NCI-H2081 treated with DMSO at 0.1 percent for 48 hours (cell line): ENCODE measurements around the gene FBXO24.

Experiments used
- DNase-seq: peaks from one replicate; lab custom pipeline; 2025; lab: John Stamatoyannopoulos, UW

FBXO24 gene

GRCh38 chr7:100590077-100590737, 4.1 kb downstream of the FBXO24 start:
- no peak for DNase-seq

- no peak for DNase-seq
Observed at GRCh38 chr7:100591596-100591995, 5.5 kb downstream of the FBXO24 start.

GRCh38 chr7:100595188-100595587, 9.1 kb downstream of the FBXO24 start:
- no peak for DNase-seq

DNA sequence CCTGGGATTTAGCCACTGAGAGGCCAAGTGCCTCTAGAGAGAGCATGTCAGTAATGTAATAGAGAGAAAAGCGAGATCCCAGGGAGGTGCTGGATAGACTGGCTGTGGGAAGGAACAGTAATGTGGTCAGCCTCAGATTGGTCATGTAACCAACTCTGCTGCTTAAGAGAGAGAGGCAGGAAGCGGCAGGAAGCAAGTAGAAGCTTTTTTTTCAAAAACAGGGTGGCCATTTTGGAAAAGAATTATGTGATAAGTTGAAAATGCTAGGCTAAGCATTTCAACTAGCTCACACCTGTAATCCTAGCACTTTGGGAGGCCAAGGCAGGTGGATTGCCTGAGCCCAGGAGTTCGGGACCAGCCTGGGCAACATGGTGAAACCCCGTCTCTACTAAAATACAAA, 12.3 kb downstream of the FBXO24 start:
- no peak for DNase-seq

DNA sequence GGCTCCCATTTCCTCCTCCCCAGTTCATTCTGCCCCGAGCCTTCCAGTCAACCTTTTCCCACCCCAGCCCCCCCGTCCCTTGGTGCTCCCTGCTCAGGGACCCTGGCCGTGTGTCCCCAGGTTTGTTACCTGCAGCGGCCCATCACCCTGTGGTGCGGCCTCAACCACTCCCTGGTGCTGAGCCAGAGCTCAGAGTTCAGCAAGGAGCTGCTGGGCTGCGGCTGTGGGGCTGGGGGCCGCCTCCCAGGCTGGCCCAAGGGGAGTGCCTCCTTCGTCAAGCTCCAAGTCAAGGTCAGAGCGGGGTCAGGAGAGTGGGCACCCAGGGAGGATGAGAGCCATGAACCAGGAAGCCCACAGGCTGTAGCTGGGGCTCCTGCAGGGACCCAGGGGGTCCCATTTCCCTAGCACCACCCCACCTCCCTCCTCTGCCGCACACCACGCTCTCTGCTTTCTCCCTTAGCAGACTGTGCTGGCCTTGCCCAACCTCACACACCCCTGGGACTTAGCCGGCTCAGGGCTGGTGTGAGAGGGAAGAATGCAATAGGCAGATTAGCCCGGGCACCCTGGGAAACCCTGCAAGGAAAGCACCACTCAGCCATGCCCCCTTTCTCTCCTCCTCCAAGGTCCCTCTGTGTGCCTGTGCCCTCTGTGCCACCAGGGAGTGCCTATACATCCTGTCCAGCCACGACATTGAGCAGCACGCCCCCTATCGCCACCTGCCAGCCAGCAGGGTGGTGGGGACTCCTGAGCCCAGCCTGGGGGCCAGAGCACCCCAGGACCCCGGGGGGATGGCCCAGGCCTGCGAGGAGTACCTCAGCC, 14.0 kb downstream of the FBXO24 start:
- DNase-seq, result no peak

GRCh38 chr7:100600730-100601038, 14.6 kb downstream of the FBXO24 start:
- no peak for DNase-seq

DNA sequence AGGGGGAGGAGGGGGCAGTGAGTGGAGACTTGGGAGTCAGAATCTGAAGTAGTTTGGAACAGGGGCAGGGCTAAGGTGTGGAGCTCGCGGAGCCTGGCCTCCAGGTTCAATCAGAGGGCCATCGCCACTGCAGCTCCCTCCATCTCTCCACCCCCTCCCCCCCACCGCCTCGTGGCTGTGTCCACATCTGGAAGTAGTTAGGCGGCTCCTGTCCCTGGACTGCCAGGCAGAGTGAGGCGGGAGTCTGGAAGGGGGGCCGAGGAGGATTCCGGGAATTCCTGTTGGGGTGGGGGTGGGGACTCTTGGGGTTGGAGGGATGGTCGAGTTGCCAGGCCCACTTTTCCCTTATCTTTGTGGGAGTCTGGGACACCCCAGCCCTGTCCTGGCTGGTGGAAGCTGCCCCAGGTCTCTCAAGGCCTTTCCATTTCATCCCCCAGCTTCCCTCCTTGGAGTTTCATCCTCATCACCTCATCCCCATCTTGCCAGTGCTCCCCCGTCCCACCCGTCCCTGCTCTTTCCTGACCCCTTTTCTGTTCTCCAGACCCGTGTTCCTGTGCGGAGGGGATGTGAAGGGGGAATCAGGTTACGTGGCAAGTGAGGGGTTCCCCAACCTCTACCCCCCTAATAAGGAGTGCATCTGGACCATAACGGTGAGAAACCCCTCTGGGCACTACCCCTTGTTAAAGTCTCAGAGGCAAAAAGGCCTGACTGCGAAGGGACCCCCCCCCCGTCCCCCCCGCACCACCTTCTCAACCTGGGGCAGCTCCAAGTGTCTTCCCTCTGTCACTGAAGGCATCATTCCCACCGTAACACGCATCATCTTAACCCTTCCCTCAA, 17.0 kb downstream of the FBXO24 start:
- DNase-seq, result no peak

DNA sequence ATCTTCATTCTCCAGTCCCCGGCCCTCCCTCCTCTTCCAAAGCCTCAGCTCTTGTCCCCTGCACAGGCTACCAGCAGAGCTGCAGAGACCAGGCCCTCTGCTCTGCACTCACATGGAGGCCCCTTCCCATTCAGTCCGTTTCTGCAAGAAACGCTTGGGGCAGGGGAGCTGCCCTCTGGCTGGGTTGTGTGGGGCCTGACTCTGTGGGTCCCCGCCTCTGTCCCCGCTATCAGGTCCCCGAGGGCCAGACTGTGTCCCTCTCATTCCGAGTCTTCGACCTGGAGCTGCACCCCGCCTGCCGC, 17.5 kb downstream of the FBXO24 start:
- no peak for DNase-seq

- peak; percentile 3 for DNase-seq
Observed at GRCh38 chr7:100604028-100604975, 18.2 kb downstream of the FBXO24 start.

GRCh38 chr7:100604976-100605911, 19.1 kb downstream of the FBXO24 start:
- no peak for DNase-seq

DNA sequence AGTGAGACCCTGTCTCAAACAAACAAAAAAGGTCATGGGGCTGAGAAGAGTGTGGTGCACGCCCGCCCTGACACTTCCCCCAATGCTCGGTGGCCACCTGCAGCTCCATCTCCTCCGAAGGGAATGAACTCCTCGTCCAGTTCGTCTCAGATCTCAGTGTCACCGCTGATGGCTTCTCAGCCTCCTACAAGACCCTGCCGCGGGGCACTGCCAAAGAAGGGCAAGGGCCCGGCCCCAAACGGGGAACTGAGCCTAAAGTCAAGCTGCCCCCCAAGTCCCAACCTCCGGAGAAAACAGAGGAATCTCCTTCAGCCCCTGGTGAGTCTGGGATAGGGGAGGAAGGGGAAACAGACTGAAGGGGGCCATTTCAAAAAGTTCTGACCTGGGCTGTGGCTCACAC, 20.2 kb downstream of the FBXO24 start:
- no peak for DNase-seq

DNA sequence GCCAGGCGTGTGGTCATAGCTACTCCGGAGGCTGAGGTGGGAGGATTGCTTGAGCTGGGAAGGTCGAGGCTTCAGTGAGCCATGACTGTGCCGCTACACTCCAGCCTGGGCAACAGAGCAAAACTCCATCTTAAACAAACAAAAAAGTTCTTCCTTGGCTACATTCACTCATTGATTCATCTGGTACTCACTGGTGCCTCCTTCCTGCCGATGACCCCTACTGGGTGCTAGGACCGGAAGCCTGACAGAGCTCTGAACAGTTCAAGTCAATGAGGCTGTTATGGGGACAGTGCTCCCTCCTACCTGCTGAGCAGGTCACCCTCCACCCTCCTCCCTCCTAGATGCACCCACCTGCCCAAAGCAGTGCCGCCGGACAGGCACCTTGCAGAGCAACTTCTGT, 21.0 kb downstream of the FBXO24 start:
- no peak for DNase-seq

- no peak for DNase-seq
Observed at GRCh38 chr7:100609958-100610357, 23.8 kb downstream of the FBXO24 start.

DNA sequence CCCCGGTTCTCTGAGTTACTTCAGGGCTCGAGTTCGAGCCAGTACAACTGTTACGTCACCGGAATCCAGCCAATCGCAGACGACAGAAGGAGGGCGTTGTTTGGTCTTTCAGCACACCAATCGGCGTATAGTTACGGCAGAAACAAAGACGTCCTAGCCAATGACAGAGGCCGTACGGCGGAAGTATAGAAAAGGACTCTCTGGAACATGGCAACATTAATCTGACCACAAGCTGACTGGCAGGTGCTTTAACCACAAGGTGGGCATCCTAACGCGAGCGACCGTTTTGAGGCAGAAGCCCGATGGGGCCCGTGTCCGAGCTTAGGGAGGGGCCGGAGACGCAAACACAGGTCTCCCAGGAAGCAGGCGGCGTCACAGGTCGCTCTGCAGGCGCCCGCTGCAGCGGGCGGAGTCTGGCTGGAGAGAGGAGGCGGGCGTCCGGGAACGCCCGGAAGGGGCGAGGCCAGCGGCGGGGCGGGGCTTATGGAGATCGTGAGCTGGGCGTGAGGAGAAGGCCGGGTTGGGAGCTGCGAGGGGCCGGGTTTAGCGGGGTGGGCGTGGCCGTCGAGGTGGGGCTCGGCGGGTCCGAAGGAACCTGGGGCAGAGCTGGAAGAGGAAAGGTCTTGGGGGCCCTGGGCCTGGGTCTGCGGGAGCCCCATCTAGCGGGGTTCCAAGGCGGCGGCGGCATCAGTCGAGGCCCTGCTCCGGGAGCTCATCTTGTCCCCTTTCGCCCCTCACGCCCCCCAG, 26.0 kb downstream of the FBXO24 start, which contains the start of gene MOSPD3:
Gene MOSPD3 (plus strand): TSS at position 558 of the 747 bp plus-strand sequence. CDS start 252 bp downstream, outside the sequence.
- peak; percentile 100 for DNase-seq

- DNase-seq, result no peak
Observed at GRCh38 chr7:100612730-100613390, 26.7 kb downstream of the FBXO24 start.

GRCh38 chr7:100613412-100614175, 27.5 kb downstream of the FBXO24 start:
- DNase-seq, result no peak

DNA sequence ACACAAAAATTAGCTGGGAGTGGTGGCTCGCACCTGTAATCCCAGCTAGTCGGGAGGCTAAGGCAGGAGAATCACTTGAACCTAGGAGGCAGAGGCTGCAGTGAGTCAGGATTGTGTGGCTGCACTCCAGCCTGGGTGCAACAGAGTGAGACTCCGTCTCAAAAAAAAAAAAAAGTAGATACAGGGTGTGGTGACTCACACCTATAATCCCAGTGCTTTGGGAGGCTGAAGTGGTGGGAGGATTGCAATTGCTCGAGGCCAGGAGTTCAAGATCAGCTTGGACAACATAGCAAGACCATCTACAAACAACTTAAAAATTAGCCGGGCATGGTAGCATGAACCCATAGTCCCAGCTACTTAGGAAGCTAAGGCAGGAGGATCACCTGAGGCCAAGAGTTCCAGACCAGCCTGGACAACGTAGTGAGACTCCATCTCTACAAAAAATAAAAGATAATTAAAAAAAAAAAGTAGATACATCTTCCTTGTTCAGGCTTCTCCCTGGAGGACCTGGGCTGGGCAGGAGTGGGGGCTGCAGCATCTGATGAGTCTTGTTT, 28.3 kb downstream of the FBXO24 start:
- DNase-seq, result no peak

DNA sequence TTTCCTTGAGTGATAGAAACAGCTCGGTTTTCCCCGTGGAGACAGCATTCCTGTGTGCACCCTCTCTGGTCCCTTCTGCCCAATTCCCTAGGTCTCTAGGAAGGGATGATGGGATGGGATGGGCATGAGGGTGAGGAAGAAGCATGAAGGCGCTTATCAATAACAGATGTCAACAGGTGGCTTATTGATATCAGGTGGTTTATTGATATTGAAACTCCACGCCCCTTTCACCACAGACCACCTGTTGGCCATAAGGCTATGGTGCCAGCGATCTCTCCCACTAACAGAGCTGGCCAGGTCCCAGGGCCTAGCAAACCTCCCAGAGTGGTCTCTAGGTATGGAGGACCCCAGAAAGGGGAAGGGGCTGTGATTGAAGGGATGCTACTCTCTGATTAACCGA, 34.1 kb downstream of the FBXO24 start:
- no peak for DNase-seq
